DMS153 (cell line): ENCODE data around the gene ANKMY1.

Source experiments
- DNase-seq: peaks from one replicate; lab custom pipeline; 2025; lab: John Stamatoyannopoulos, UW

Gene ANKMY1

GRCh38 chr2:240579771-240580614, 22.2 kb upstream of the ANKMY1 start:
- DNase-seq = peak; percentile 5

- no peak for DNase-seq
These were observed 21.4 kb upstream of the ANKMY1 start for GRCh38 chr2:240579071-240579762.

- no peak for DNase-seq
These were observed 20.7 kb upstream of the ANKMY1 start for GRCh38 chr2:240578488-240578887.

- no peak for DNase-seq
These were observed 20.3 kb upstream of the ANKMY1 start for GRCh38 chr2:240578110-240578450.

GRCh38 chr2:240577281-240578109, 19.7 kb upstream of the ANKMY1 start:
- DNase-seq = no peak

- DNase-seq = no peak
These were observed 18.8 kb upstream of the ANKMY1 start for GRCh38 chr2:240576436-240577205.

GRCh38 chr2:240576036-240576435, 18.2 kb upstream of the ANKMY1 start:
- no peak for DNase-seq

- DNase-seq = no peak
These were observed 17.5 kb upstream of the ANKMY1 start for GRCh38 chr2:240575101-240575965.

GRCh38 chr2:240574386-240575100, 16.8 kb upstream of the ANKMY1 start:
- DNase-seq = no peak

- DNase-seq = no peak
These were observed 16.0 kb upstream of the ANKMY1 start for GRCh38 chr2:240573516-240574385.

GRCh38 chr2:240573071-240573515, 15.3 kb upstream of the ANKMY1 start:
- no peak for DNase-seq

- DNase-seq = no peak
These were observed 14.6 kb upstream of the ANKMY1 start for GRCh38 chr2:240572141-240573031.

- DNase-seq = no peak
These were observed 13.7 kb upstream of the ANKMY1 start for GRCh38 chr2:240571314-240571973.

- no peak for DNase-seq
These were observed 12.9 kb upstream of the ANKMY1 start for GRCh38 chr2:240570531-240571313.

- DNase-seq = no peak
These were observed 12.3 kb upstream of the ANKMY1 start for GRCh38 chr2:240569998-240570530.

GRCh38 chr2:240569523-240569997, 11.8 kb upstream of the ANKMY1 start:
- DNase-seq = no peak
